ENCODE results near the gene MFSD6.
"Not testable (repeated sequence)": the region's sequence is repeated elsewhere in the genome, so short reads cannot be mapped to it uniquely, and the experiment has no call there.

MFSD6 gene

DNA sequence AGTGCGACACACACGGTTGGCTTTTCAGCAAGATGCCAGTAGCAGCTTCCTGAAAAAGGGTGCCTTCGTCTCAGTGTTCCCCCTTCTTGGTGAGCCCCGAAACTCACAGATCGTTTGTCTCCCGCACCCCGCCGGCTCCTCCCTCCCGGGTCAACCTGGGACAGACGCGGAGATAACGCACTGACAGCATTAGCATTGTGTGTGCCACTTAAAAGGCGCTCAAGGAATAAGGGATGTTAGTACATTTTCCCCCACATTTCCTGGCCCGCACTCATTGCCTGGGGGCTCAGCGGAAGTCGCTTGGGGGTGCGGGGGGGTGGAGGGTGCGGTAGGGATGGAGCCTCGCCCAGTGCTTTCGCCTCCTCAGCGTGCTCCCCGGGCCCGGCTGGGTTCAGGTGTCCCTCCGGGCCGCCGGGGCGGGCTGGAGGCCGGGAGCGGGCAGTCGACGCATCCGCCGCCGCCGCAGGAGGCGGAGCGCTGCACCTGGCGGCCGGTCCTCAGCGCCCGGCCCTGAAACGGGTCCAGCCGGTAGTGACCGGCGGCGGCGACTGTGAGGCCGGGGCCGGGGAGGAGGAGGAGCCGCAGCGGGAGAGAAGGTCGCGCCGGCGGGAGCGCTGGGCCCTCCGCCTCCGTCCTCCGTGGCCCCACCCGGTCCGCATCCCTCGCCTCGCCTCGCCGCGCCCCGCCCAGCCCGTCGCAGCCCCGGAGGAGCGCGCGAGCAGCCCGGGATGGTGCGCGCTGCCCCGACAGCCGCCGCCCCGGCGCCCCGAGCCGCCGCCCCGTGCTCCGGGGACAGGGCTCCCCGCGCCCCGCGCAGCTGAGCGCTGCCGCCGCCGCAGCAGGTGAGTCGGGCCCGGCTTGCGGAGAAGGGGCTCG lies at the start of gene MFSD6:
Gene MFSD6, plus strand, starts transcription at position 694 of the 876 bp plus-strand sequence. CDS start 27,675 bp downstream, outside the sequence.
- peak; percentile 60 to 70 for DNase-seq
- TF ChIP-seq POLR2A (IDR thresholded peaks at IDR 0.05; ENCODE audit: low read length) (no peak), GATA1 (IDR thresholded peaks at IDR 0.05; ENCODE audit: low read depth, low read length) (no peak)

DNA sequence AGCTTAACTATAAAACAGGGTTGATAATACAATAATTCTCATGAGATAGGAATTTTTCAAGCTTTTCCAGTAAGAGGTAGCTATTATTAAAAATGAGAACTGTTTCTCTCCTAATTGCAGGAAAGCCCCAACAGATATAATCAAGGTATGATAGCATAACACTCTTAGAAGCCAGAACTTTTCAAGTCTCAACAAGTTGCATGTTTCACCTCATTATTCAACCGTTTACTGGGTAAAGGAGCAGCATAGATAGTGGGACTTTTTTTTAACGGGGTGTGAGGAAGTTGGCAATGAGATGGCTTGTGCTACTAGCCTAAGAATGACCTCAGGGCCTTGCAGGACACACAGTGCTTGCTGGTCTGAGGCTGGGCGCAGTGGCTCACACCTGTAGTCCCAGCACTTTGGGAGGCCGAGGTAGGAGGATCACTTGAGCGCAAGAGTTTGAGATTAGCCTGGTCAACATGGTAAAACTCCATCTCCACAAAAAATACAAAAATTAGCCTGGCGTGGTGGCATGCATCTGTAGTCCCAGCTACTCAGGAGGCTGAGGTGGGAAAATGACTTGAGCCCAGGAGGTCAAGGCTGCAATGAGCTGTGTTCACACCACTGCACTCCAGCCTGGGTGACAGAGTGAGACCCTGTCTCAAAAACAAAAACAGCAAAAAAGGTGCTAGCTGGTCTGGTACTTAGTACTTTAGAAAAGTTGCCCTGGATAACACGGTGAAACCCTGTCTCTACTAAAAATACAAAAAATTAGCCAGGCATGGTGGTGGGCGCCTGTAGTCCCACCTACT lies 49.3 kb upstream of the MFSD6 start:
- DNase-seq = not testable (repeated sequence)

GRCh38 chr2:190360561-190360960 lies 47.6 kb upstream of the MFSD6 start:
- DNase-seq = no peak
- TF ChIP-seq GATA1 (IDR thresholded peaks at IDR 0.05; ENCODE audit: low read depth, low read length) = no peak
- TF ChIP-seq POLR2A (IDR thresholded peaks at IDR 0.05; ENCODE audit: low read length) = no peak

GRCh38 chr2:190360965-190361364 lies 47.2 kb upstream of the MFSD6 start:
- TF ChIP-seq GATA1 (IDR thresholded peaks at IDR 0.05; ENCODE audit: low read depth, low read length) (no peak), POLR2A (IDR thresholded peaks at IDR 0.05; ENCODE audit: low read length) (no peak)
- DNase-seq = no peak

DNA sequence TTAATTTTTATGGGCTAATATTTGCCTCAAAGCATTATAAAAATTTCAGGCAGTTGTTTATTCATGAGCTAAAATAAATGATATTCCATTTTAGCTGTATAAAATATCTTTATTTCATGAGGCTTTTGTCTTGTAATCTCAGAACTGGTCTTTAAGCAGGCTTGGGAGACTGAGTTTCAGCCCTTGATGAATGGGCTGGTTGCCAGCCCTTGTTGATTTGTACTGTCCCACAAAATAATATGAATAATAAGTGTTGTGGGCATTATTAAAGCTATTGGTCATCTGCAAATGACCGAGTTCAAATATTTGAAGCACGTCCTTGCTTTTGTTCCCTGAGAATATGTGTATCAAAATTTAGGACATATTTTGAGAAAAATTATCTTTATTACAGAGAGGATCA lies 46.6 kb upstream of the MFSD6 start:
- TF ChIP-seq GATA1 (IDR thresholded peaks at IDR 0.05; ENCODE audit: low read depth, low read length) = no peak
- no peak for TF ChIP-seq POLR2A (IDR thresholded peaks at IDR 0.05; ENCODE audit: low read length)
- DNase-seq = no peak

- TF ChIP-seq POLR2A (IDR thresholded peaks at IDR 0.05; ENCODE audit: low read length) = no peak
- no peak for TF ChIP-seq GATA1 (IDR thresholded peaks at IDR 0.05; ENCODE audit: low read depth, low read length)
- no peak for DNase-seq
Measured at GRCh38 chr2:190362894-190363293, 45.3 kb upstream of the MFSD6 start.

- TF ChIP-seq GATA1 (IDR thresholded peaks at IDR 0.05; ENCODE audit: low read depth, low read length) = no peak
- TF ChIP-seq POLR2A (IDR thresholded peaks at IDR 0.05; ENCODE audit: low read length) = no peak
- no peak for DNase-seq
Measured at GRCh38 chr2:190365499-190366204, 42.5 kb upstream of the MFSD6 start.

- DNase-seq = no peak
- TF ChIP-seq POLR2A (IDR thresholded peaks at IDR 0.05; ENCODE audit: low read length) (no peak), GATA1 (IDR thresholded peaks at IDR 0.05; ENCODE audit: low read depth, low read length) (no peak)
Measured at GRCh38 chr2:190366248-190366753, 41.9 kb upstream of the MFSD6 start.

DNA sequence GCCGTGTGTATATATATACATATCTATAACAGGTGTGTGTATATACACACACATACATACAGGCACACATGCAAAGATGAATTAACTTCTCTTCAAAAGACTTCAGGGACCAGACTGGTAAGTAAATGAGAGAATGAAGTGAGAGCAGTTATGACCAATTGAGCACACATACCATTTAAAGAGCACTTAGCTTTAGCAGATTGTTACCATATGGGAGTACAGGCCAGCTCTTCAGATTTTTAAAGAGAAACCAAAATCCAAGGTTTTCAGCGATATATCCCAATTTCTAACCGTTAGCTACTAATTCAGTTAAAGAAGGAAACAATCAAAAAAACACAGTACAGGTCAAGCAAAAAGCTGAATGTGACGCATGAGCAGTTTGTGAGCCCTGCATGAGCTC lies 41.1 kb upstream of the MFSD6 start:
- DNase-seq = no peak
- TF ChIP-seq POLR2A (IDR thresholded peaks at IDR 0.05; ENCODE audit: low read length) = no peak
- TF ChIP-seq GATA1 (IDR thresholded peaks at IDR 0.05; ENCODE audit: low read depth, low read length) = no peak

- DNase-seq = no peak
- TF ChIP-seq GATA1 (IDR thresholded peaks at IDR 0.05; ENCODE audit: low read depth, low read length) = no peak
- no peak for TF ChIP-seq POLR2A (IDR thresholded peaks at IDR 0.05; ENCODE audit: low read length)
Measured at GRCh38 chr2:190369635-190370034, 38.5 kb upstream of the MFSD6 start.

- TF ChIP-seq POLR2A (IDR thresholded peaks at IDR 0.05; ENCODE audit: low read length) = no peak
- TF ChIP-seq GATA1 (IDR thresholded peaks at IDR 0.05; ENCODE audit: low read depth, low read length) = no peak
- no peak for DNase-seq
Measured at GRCh38 chr2:190376083-190376482, 32.1 kb upstream of the MFSD6 start.

DNA sequence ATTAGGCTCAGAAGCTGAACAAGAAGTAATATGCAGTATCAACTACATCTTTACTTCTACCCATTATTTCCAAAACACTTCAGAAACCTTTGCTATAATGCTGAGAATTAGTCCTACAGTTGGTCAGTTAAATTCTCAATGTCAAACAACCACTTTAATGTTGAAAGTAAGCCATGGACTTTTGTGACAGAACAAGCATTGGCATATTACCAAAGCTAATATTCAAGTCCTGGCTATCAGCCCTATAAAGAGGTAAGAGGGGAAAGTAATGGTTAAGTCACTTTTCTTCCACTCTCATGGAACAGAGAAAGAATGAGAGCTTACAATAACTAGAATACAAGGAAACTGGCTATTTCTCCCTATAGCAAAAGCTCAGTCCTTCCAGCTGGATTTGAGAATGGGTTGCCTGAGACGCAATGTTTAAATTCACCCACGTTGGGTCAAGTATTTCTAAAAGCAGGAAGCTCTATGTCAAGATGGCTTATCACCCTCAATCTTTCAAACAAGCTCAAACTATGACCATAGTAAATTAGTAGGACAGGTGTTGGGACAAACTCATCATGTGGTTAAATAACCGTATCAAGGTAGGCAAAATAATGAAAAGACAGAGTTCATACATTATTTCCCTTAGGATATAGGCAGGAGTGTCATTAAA lies 31.4 kb upstream of the MFSD6 start:
- DNase-seq = no peak
- TF ChIP-seq GATA1 (IDR thresholded peaks at IDR 0.05; ENCODE audit: low read depth, low read length) (no peak), POLR2A (IDR thresholded peaks at IDR 0.05; ENCODE audit: low read length) (no peak)

DNA sequence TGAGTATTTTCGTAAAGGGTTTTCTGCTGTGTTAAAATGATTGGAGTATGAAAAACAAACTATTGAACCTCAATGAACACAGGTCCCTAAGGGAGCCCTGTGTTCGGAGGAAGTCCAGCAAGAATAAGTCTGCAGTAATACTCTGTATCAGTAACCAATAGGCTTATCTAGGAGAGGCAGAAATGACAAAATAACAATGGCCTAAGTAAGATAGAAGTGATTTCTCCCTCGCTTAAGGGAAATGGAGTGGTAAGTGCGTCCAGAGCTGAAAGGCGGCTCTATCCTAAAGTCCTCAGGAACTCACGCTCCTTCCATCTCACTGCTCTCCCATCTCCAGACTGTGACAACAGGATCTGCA lies 29.3 kb upstream of the MFSD6 start:
- TF ChIP-seq POLR2A (IDR thresholded peaks at IDR 0.05; ENCODE audit: low read length) (no peak), GATA1 (IDR thresholded peaks at IDR 0.05; ENCODE audit: low read depth, low read length) (no peak)
- DNase-seq = peak; percentile 17 to 53
